Neural cell (in vitro differentiated cells): ENCODE data around the gene RANBP3. TPM values are rescaled to one million over a fixed set of nuclear protein-coding genes. Genes with fewer than 3 reads are reported as not detected.

Experiments
- H2AFZ ChIP-seq: fragments of 200-600, 300-800 bp; sonication (generic), shearing (Covaris generic); 2 replicates; pipeline ENCODE4 v1.6.0; 2014; ENCODE audit warnings: low read depth, mild to moderate bottlenecking, antibody characterized with exemption, low read length, moderate library complexity
- H3F3A ChIP-seq: fragments of 200-600 bp; shearing (Covaris generic); 2 replicates; pipeline ENCODE4 v1.6.1; 2016; ENCODE audit warnings: mild to moderate bottlenecking, moderate library complexity, mixed read lengths, antibody characterized with exemption, low read length; ENCODE audit not compliant: insufficient read depth, poor library complexity, severe bottlenecking
- H3K27ac ChIP-seq: fragments of 200-600, 300-800 bp; sonication (generic), shearing (Covaris generic); 2 replicates; pipeline ENCODE4 v1.5.1; 2014; ENCODE audit warnings: mild to moderate bottlenecking, low read length, moderate library complexity
- H3K27me3 ChIP-seq: fragments of 300-800, 200-600 bp; sonication (generic), shearing (Covaris generic); 2 replicates; pipeline ENCODE4 v1.6.0; 2014; ENCODE audit warnings: mild to moderate bottlenecking, low read depth, low read length, moderate library complexity; ENCODE audit not compliant: insufficient read depth
- H3K36me3 ChIP-seq: fragments of 300-800, 200-600 bp; sonication (generic), shearing (Covaris generic); 2 replicates; pipeline ENCODE4 v1.5.1; 2014; ENCODE audit warnings: mild to moderate bottlenecking, antibody characterized with exemption, low read length, moderate library complexity; ENCODE audit not compliant: insufficient read depth
- H3K4me2 ChIP-seq: fragments of 300-800, 200-600 bp; sonication (generic), shearing (Covaris generic); 2 replicates; pipeline ENCODE4 v1.6.0; 2014; ENCODE audit warnings: mild to moderate bottlenecking, low read length
- H3K4me3 ChIP-seq: fragments of 300-800, 200-600 bp; sonication (generic), shearing (Covaris generic); 2 replicates; pipeline ENCODE4 v1.5.1; 2014; ENCODE audit warnings: mild to moderate bottlenecking, low read length, moderate library complexity
- H3K79me2 ChIP-seq: fragments of 200-600 bp; shearing (Covaris generic); replicated peaks from 2 replicates; pipeline ENCODE4 v1.6.0; 2014; ENCODE audit warnings: mild to moderate bottlenecking, low read length, moderate library complexity; ENCODE audit not compliant: insufficient read depth
- H3K9ac ChIP-seq: fragments of 300-800, 200-600 bp; sonication (generic), shearing (Covaris generic); 2 replicates; pipeline ENCODE4 v1.6.1; 2016; ENCODE audit warnings: mild to moderate bottlenecking, low read length, mixed read lengths
- H3K9me2 ChIP-seq: fragments of 200-600 bp; shearing (Covaris generic); 2 replicates; pipeline ENCODE4 v1.6.1; 2016; ENCODE audit warnings: mild to moderate bottlenecking, low read length, mixed read lengths; ENCODE audit not compliant: insufficient read depth
- H3K9me3 ChIP-seq: fragments of 200-600, 300-800 bp; sonication (generic), shearing (Covaris generic); 2 replicates; pipeline ENCODE4 v1.6.1; 2016; ENCODE audit warnings: mild to moderate bottlenecking, mixed run types, low read length, moderate library complexity, mixed read lengths
- H4K20me1 ChIP-seq: fragments of 200-600 bp; shearing (Covaris generic); 2 replicates; pipeline ENCODE4 v1.6.1; 2016; ENCODE audit warnings: mild to moderate bottlenecking, mixed run types; ENCODE audit not compliant: insufficient read depth
- CTCF ChIP-seq: fragments of 450-650 bp; IDR thresholded peaks from 2 replicates; pipeline ENCODE4 v1.5.1; 2014; ENCODE audit warnings: antibody characterized with exemption, mild to moderate bottlenecking, moderate library complexity; ENCODE audit not compliant: poor library complexity, severe bottlenecking
- EP300 ChIP-seq: fragments of 450-650 bp; conservative IDR thresholded peaks from 2 replicates; pipeline ENCODE4 v1.6.1; 2014; ENCODE audit warnings: antibody characterized with exemption, mild to moderate bottlenecking, moderate library complexity; ENCODE audit not compliant: poor library complexity, severe bottlenecking
- EZH2 ChIP-seq: fragments of 200-600, 300-800 bp; shearing (Covaris generic), sonication (generic); IDR thresholded peaks from 2 replicates; pipeline ENCODE4 v1.6.1; 2014; ENCODE audit warnings: antibody characterized with exemption, low read length, borderline replicate concordance, mild to moderate bottlenecking; ENCODE audit not compliant: insufficient read depth, poor library complexity, severe bottlenecking
- MXI1 ChIP-seq: fragments of 450-650 bp; conservative IDR thresholded peaks from 2 replicates; pipeline ENCODE4 v1.6.1; 2014; ENCODE audit warnings: antibody characterized with exemption, mild to moderate bottlenecking; ENCODE audit not compliant: poor library complexity, severe bottlenecking
- POLR2AphosphoS5 ChIP-seq: IDR thresholded peaks from 2 replicates; pipeline ENCODE4 v1.6.1; 2012
- RAD21 ChIP-seq: fragments of 450-650 bp; conservative IDR thresholded peaks from 2 replicates; pipeline ENCODE4 v1.6.1; 2014; ENCODE audit warnings: antibody characterized with exemption, mild to moderate bottlenecking, moderate library complexity
- REST ChIP-seq: IDR thresholded peaks from 2 replicates; pipeline ENCODE4 v1.6.1; 2012; ENCODE audit warnings: borderline replicate concordance
- SMC3 ChIP-seq: fragments of 450-650 bp; conservative IDR thresholded peaks from 2 replicates; pipeline ENCODE4 v1.6.1; 2014; ENCODE audit warnings: antibody characterized with exemption, mild to moderate bottlenecking, moderate library complexity; ENCODE audit not compliant: poor library complexity
- TAF1 ChIP-seq: IDR thresholded peaks from 2 replicates; pipeline ENCODE4 v1.6.1; 2012; ENCODE audit warnings: low read depth
- polyA plus RNA-seq: library from polyadenylated mRNA; depleted of rRNA; stranded (reverse); fragments of >200 nt; gene quantifications from 2 replicates; pipeline ENCODE4 v1.2.3, GENCODE V29; 2014

RANBP3 gene
- polyA plus RNA-seq, 1 donor from 2014 or later = 67.6 TPM

- no peak for TF ChIP-seq EZH2
- no peak for TF ChIP-seq POLR2AphosphoS5
- TF ChIP-seq REST = no peak
- no peak for TF ChIP-seq EP300
- no peak for TF ChIP-seq SMC3
- no peak for TF ChIP-seq MXI1
- no peaks in the 10 kb centered on the region for H4K20me1 ChIP-seq
- no peak overlapping the region for H3K9ac ChIP-seq
- H3K27me3 ChIP-seq = no peaks in the 10 kb centered on the region
- H2AFZ ChIP-seq = no peak overlapping the region
- no peaks in the 10 kb centered on the region for H3K9me2 ChIP-seq
- H3K27ac ChIP-seq = no peak overlapping the region
- no peak overlapping the region for H3K4me3 ChIP-seq
- H3K36me3 ChIP-seq = no peaks in the 10 kb centered on the region
- H3K79me2 ChIP-seq = no peaks in the 10 kb centered on the region
- H3K4me2 ChIP-seq = no peak overlapping the region
- no peaks in the 10 kb centered on the region for H3K9me3 ChIP-seq
- no peaks in the 10 kb centered on the region for H3F3A ChIP-seq
Observed at GRCh38 chr19:5880604-5881078, 97.3 kb downstream of the RANBP3 start.

GRCh38 chr19:5880196-5880595 lies 97.7 kb downstream of the RANBP3 start:
- Histone ChIP-seq H3K79me2 (no peaks in the 10 kb centered on the region), H2AFZ (no peak overlapping the region), H3K9me2 (no peaks in the 10 kb centered on the region), H3K4me3 (no peak overlapping the region), H4K20me1 (no peaks in the 10 kb centered on the region), H3K9me3 (no peaks in the 10 kb centered on the region), H3K4me2 (no peak overlapping the region), H3F3A (no peaks in the 10 kb centered on the region), H3K36me3 (no peaks in the 10 kb centered on the region), H3K27ac (no peak overlapping the region), H3K27me3 (no peaks in the 10 kb centered on the region), H3K9ac (no peak overlapping the region)
- TF ChIP-seq TAF1 = no peak
- no peak for TF ChIP-seq CTCF
- TF ChIP-seq SMC3 = no peak
- TF ChIP-seq REST = no peak
- TF ChIP-seq RAD21 = no peak
